Measurements from ENCODE around the gene HSD17B11. TPM values are rescaled to one million over a fixed set of nuclear protein-coding genes. Genes with fewer than 3 reads are reported as not detected.
A peak's percentile ranks its signal among the peaks of the same experiment; 100 is the strongest.
"Not testable (repeated sequence)": the region's sequence is repeated elsewhere in the genome, so short reads cannot be mapped to it uniquely, and the experiment has no call there.

The HSD17B11 gene, protein sequence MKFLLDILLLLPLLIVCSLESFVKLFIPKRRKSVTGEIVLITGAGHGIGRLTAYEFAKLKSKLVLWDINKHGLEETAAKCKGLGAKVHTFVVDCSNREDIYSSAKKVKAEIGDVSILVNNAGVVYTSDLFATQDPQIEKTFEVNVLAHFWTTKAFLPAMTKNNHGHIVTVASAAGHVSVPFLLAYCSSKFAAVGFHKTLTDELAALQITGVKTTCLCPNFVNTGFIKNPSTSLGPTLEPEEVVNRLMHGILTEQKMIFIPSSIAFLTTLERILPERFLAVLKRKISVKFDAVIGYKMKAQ
- total RNA-seq, result 12.1 and 13.0 TPM in 2 replicates

DNA sequence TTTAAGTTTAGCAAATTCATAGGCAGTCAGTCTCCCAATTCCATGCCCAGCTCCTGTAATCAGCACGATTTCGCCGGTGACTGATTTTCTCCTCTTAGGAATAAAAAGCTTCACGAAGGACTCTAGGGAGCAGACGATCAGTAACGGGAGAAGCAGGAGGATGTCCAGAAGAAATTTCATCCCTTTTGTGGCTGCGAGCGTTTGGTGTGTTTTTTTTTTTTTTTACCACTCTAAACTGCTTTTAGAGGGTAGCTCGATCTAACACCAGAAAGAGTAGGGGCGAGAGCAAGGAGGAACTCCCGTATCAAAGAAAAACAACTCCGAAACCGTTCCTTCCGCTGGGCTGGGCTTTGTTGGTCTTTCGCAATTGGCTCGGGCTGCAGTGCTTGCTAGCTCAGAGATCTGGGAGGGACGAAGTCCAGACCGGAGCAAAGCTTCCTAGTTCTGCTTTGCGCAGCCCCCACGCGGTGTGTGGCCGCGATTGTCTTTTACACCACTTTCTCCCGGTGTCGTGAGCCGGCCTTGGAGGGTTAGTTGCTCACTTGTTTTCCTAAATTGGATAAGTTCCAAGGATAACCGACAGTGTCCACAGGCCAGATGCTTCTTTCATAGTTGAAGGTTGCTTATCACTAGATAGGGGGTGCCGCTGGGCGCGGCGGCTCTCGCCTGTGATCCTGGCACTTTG lies at the start of gene HSD17B11:
TSS of gene HSD17B11 (minus strand) at position 298 of the 685 bp plus-strand sequence. CDS start at position 180, 118 bp downstream.
- peak within 1 kb of the TSS; percentile 93 for H3K4me3 Mint-ChIP-seq
- no peaks in the 10 kb centered on the region for H3K9me3 Mint-ChIP-seq
- peaks cover 8% of the 10 kb centered on the region for H3K27me3 Mint-ChIP-seq
- H3K36me3 Mint-ChIP-seq (ENCODE audit: low read depth), result peaks cover 11% of the 10 kb centered on the region
- intact Hi-C loops (cut with micrococcal nuclease), result loop anchor here (1.0 kb wide), 1 partner anchor 31 kb away; the partner anchor contains the start of gene NUDT9
- peak within 1 kb of the TSS; percentile 88 for H3K27ac Mint-ChIP-seq
- DNase-seq, result peak; percentile 94
- H3K4me1 Mint-ChIP-seq, result peaks cover 27% of the 10 kb centered on the region

DNA sequence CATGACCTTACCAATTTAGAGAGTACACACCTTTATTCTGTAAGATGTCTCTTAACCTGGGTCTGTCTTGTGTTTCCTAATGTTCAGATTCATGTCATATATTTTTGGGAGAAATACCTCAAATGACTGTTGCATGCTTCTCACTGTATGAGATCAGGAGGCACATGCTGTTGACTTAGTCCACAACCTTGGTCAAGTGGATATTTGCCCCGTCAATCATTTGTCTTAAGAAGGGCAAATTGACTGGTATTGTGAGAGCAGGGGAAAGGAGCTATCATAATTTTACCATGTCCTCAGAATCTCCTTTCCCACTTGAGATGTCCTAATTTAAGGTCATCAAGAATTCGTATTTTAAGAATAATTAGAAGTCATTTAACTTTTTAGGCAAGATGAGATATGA lies 42.4 kb upstream of the HSD17B11 start:
- Mint-ChIP-seq H3K27me3 (no peaks in the 10 kb centered on the region), H3K9me3 (no peaks in the 10 kb centered on the region), H3K27ac (no peak overlapping the region), H3K36me3 (ENCODE audit: low read depth) (peaks cover 15% of the 10 kb centered on the region), H3K4me3 (no peak overlapping the region), H3K4me1 (peaks cover 9% of the 10 kb centered on the region)
- intact Hi-C loops (cut with micrococcal nuclease), result no loop called here
- no peak for DNase-seq

DNA sequence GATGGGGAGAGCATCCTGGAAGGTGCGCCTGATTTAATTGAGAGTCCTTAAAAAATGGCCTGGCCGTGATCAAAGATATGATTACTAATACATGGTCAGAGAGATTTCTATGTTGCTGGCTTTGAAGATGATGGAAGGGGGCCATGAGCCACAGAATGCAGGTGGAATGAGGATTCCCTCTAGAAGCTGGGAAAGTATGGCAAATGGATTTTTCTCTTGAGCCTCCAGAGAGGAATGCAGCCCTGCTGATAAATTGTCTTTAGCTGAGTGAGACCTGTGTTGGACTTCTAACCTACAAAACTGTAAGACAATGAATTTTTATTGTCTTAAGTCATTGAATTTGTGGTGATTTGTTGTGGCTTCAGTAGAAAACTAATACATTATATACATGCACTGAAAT lies 39.0 kb upstream of the HSD17B11 start:
- intact Hi-C loops (cut with micrococcal nuclease), result no loop called here
- Mint-ChIP-seq H3K27ac (no peak overlapping the region), H3K9me3 (no peaks in the 10 kb centered on the region), H3K36me3 (ENCODE audit: low read depth) (no peaks in the 10 kb centered on the region), H3K4me3 (no peak overlapping the region), H3K27me3 (no peaks in the 10 kb centered on the region), H3K4me1 (peaks cover 9% of the 10 kb centered on the region)
- no peak for DNase-seq

DNA sequence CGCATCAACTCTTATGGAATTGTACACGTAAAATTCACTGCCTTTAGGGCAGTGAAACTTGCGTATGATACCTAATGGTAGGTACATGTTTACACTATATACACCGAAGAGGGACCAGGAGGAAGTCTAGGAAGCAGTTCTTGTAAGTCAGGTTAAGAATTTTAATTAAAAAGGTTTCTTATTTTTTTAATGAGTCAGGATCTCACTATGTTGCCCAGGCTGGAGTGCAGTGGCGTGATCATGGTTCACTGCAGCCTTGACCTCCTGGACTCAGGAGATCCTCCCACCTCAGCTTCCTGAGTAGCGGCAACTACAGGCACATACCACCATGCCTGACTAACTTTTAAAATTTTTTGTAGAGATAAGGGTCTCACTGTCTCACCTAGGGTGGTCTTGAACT lies 38.0 kb upstream of the HSD17B11 start:
- no peaks in the 10 kb centered on the region for H3K9me3 Mint-ChIP-seq
- intact Hi-C loops (cut with micrococcal nuclease), result loop anchor here (10.0 kb wide), 1 partner anchor 494 kb away; the partner anchor contains the start of gene AFF1
- DNase-seq, result no peak
- H3K4me1 Mint-ChIP-seq, result peaks cover 14% of the 10 kb centered on the region
- H3K4me3 Mint-ChIP-seq, result no peak overlapping the region
- H3K27ac Mint-ChIP-seq, result no peak overlapping the region
- no peaks in the 10 kb centered on the region for H3K36me3 Mint-ChIP-seq (ENCODE audit: low read depth)
- H3K27me3 Mint-ChIP-seq, result no peaks in the 10 kb centered on the region

DNA sequence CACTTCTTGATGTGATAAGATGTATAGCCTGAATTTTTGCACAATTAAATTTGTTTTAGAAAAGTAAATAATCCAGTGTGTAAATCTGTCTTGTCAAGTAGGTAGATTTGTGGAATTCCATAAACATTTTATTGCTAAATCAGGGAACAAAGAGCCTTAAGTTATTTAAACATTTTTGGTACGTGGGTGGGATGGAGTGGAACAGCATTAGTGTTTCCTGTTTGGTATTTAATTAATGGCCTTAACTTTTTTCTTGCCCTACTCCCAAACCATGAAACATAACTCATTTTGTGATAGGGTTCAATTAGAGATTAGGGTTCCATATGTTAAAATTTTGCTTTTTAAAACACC lies 36.5 kb upstream of the HSD17B11 start:
- Mint-ChIP-seq H3K4me3 (no peak overlapping the region), H3K36me3 (ENCODE audit: low read depth) (no peaks in the 10 kb centered on the region), H3K27ac (no peak overlapping the region)

DNA sequence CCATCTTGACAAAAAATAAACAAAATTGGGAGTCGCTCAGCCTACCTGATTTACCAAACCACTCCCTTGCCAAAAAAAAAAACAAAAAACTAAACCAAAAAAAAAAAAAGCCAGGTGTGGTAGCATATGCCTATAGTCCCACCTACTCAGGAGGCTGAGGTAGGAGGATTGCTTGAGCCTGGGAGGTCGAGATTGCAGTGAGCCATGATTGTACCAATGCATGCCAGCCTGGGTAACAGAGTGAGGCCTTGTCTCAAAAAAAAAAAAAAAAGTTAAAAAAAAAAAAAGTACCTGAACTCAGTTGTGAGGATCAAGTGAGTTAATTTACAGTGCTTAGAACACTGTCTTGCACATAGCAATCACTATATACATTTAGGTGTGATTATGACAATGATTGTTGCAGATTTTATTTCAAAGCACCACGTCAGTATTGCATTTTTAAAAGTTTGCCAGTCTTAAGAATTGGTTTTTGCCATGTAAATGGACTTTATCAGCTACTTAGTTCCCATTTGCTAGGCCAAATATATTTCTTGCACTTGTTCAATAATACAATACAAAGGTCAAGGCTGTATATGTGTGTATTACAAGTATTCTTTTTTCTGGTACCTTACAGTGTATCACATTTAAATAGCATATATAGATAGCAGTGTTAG lies 36.0 kb upstream of the HSD17B11 start:
- no peak for DNase-seq
- Mint-ChIP-seq H3K4me3 (no peak overlapping the region), H3K27me3 (no peaks in the 10 kb centered on the region), H3K27ac (no peak overlapping the region), H3K36me3 (ENCODE audit: low read depth) (no peaks in the 10 kb centered on the region), H3K9me3 (no peaks in the 10 kb centered on the region), H3K4me1 (peaks cover 17% of the 10 kb centered on the region)
- intact Hi-C loops (cut with micrococcal nuclease), result loop anchor here (10.0 kb wide), 1 partner anchor 492 kb away; the partner anchor contains the start of gene AFF1

More for the DNA sequence above, 36.5 kb upstream of the HSD17B11 start:
- no peaks in the 10 kb centered on the region for H3K9me3 Mint-ChIP-seq
- DNase-seq, result no peak
- no peaks in the 10 kb centered on the region for H3K27me3 Mint-ChIP-seq
- peaks cover 17% of the 10 kb centered on the region for H3K4me1 Mint-ChIP-seq
- intact Hi-C loops (cut with micrococcal nuclease), result loop anchor here (10.0 kb wide), 1 partner anchor 493 kb away; the partner anchor contains the start of gene AFF1

DNA sequence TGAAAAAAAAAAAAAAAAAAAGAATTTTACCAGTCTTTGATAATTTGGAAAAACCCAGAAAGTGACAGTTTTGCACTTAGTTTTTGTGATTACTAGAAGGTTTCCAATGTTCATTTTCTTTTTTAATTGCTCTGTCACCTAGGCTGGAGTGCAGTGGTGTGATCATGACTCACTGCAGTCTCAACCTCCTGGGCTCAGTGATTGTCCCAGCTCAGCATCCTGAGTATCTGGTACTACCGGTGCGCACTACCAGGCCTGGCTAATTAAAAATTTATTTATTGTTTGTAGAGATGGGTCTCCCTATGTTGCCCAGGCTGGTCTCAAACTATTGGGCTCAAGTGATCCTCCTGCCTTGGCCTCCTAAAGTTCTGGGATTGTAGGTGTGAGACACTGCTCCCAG lies 34.7 kb upstream of the HSD17B11 start:
- Mint-ChIP-seq H3K4me1 (peaks cover 22% of the 10 kb centered on the region), H3K27me3 (no peaks in the 10 kb centered on the region), H3K9me3 (no peaks in the 10 kb centered on the region), H3K27ac (no peak overlapping the region), H3K36me3 (ENCODE audit: low read depth) (no peaks in the 10 kb centered on the region), H3K4me3 (no peak overlapping the region)
- intact Hi-C loops (cut with micrococcal nuclease), result loop anchor here (10.0 kb wide), 1 partner anchor 491 kb away; the partner anchor contains the start of gene AFF1
- DNase-seq, result no peak

DNA sequence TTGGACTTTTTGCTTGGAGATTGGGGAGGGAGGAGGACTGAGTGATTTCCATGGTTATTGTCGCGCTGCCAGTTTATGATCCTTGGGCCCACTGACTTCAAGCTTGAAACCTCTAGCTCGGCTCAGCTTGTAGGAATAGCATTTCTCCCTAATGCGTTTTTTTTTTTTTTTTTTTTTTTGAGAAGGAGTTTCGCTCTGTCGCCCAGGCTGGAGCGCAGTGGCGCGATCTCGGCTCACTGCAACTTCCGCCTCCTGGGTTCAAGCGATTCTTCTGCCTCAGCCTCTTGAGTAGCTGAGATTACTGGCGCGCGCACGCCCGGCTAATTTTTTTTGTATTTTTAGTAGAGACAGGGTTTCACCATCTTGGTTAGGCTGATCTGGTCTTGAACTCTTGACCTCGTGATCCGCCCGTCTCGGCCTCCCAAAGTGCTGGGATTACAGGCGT lies 33.1 kb upstream of the HSD17B11 start:
- not testable (repeated sequence) for H3K36me3 Mint-ChIP-seq (ENCODE audit: low read depth); H3K27me3 Mint-ChIP-seq; H3K9me3 Mint-ChIP-seq; H3K27ac Mint-ChIP-seq; DNase-seq
- Mint-ChIP-seq H3K4me1 (peaks cover 19% of the 10 kb centered on the region), H3K4me3 (peak overlapping the region; percentile 99)
- intact Hi-C loops (cut with micrococcal nuclease), result loop anchor here (10.0 kb wide), 1 partner anchor 489 kb away; the partner anchor contains the start of gene AFF1

DNA sequence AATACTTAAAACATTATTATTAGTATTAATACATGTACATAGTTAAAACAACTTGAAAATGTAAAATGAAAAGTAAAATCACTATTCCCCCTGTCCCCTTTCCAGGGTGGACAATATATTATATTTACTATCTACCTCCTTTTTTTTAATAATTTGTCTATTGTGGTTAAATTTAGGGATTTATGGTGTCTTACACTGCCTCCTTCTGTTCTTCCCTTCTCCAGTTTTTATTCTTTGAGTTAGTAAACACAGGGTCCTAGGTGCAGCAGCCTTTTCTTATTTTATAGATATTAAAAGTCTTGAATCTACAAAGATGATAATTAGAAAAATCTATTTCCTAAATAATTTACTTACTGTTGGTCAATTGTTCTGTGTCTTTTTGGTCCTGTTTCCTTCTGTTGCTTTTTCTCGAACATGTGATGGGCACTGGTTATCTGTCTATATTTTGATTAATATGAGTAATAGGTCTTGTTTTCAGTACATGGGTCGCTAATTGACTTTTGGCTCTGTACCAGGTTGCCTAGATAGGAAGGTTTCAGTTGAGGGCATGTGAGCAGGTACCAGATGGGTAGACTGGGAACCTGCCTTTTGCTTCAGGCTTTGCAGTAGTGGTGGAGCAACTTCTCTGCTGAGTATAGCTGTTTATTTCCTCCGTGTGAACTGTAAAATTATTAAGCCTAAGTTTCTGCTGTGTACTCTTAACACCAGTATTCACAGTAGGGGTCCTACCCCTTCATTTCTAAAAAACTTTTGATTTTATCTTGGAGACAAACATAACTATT lies 32.5 kb upstream of the HSD17B11 start:
- no peak for DNase-seq
- Mint-ChIP-seq H3K27me3 (no peaks in the 10 kb centered on the region), H3K4me3 (peak overlapping the region; percentile 99), H3K36me3 (ENCODE audit: low read depth) (no peaks in the 10 kb centered on the region), H3K9me3 (no peaks in the 10 kb centered on the region), H3K4me1 (peaks cover 19% of the 10 kb centered on the region), H3K27ac (peak overlapping the region; percentile 63)
- intact Hi-C loops (cut with micrococcal nuclease), result loop anchor here (10.0 kb wide), 1 partner anchor 489 kb away; the partner anchor contains the start of gene AFF1

DNA sequence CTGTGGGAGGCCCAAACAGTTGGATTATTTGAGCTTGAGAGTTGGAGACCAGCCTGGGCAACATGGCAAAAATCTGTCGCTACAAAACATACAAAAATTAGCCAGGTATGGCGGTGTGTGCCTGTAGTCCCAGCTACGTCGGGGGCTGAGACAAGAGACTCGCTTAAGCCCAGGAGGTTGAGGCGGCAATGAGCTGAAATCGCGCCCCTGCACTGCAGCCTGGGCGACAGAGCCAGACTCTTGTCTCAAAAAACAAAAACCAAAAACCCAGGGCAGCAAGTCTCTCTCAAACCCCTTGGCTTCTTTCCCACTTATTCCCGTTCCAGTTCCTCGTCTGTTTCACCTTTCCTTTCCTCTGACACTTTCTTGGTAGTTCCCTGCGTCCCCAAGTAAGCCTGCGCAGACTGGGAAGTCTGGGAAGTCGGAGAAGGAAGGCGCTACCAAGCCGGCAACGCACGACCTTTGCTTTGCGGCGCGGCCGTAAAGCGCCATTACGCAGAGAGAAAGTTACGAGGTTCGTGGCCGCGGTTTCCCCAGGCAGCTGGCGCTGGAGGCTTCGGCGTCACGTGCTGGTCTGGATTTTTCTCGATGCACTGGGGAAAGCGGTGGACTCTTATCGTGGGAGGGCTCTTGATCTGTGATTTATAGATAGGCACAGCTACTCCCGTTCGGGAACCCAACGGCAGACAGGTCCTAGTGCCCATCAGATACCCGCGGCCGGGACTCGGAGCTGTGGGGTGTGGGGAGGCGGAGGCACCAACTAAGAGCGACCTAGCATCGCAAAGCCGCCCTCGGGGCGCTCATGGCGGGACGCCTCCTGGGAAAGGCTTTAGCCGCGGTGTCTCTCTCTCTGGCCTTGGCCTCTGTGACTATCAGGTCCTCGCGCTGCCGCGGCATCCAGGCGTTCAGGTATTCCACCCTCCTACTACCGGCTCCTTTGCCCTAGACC lies 31.4 kb upstream of the HSD17B11 start, which contains the start of gene NUDT9:
TSS of gene NUDT9 (plus strand) at position 470 of the 949 bp plus-strand sequence. CDS start at position 803, 333 bp downstream.
- H3K36me3 Mint-ChIP-seq (ENCODE audit: low read depth), result no peaks in the 10 kb centered on the region
- peak within 1 kb of the TSS; percentile 98 for H3K27ac Mint-ChIP-seq
- peak; percentile 96 for DNase-seq
- intact Hi-C loops (cut with micrococcal nuclease), result loop anchor here (1.0 to 10.0 kb wide), 3 partner anchors 31 to 488 kb away; partner anchors contain the start of genes AFF1 and HSD17B11
- no peaks in the 10 kb centered on the region for H3K27me3 Mint-ChIP-seq
- H3K4me1 Mint-ChIP-seq, result peaks cover 19% of the 10 kb centered on the region
- H3K4me3 Mint-ChIP-seq, result peak within 1 kb of the TSS; percentile 99
- H3K9me3 Mint-ChIP-seq, result no peaks in the 10 kb centered on the region

DNA sequence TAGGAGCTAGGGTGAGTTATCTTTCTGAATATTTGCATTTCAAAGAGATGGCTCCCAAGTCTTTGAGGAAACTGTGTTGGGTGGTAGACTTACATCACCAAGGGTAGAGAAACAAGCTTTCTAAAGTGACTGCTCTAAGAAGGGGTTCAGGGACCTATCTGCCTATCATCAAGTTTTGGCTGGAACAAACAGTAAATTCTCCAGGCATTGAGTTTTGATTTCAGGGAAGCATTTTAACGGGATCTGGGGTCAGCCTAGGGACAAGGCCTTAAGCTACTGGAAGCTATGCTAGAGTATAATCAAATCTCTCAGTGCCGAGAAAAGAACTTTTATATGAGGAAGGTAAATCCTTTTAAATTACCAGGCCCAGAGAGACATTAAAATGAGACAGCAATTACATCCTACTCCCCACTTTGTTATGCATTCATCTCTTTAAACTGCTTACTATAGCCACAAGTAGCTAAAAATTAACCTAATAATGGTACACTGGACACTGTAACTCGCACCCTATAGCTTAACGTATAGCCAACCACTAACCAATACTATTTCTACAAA lies 29.4 kb upstream of the HSD17B11 start:
- H3K36me3 Mint-ChIP-seq (ENCODE audit: low read depth), result no peaks in the 10 kb centered on the region
- no peaks in the 10 kb centered on the region for H3K27me3 Mint-ChIP-seq
- H3K4me1 Mint-ChIP-seq, result peaks cover 19% of the 10 kb centered on the region
- intact Hi-C loops (cut with micrococcal nuclease), result loop anchor here (10.0 kb wide), 1 partner anchor 486 kb away; the partner anchor contains the start of gene AFF1
- no peak overlapping the region for H3K27ac Mint-ChIP-seq
- DNase-seq, result no peak
- no peaks in the 10 kb centered on the region for H3K9me3 Mint-ChIP-seq
- H3K4me3 Mint-ChIP-seq, result no peak overlapping the region
